Amygdala (tissue), 56 donors: Measurements from ENCODE around the gene PANX2.

ENCODE experiments used
- DNase-seq, 56 donors: peaks; one replicate each; lab custom pipeline; 2025; lab: John Stamatoyannopoulos, UW

Gene PANX2

DNA sequence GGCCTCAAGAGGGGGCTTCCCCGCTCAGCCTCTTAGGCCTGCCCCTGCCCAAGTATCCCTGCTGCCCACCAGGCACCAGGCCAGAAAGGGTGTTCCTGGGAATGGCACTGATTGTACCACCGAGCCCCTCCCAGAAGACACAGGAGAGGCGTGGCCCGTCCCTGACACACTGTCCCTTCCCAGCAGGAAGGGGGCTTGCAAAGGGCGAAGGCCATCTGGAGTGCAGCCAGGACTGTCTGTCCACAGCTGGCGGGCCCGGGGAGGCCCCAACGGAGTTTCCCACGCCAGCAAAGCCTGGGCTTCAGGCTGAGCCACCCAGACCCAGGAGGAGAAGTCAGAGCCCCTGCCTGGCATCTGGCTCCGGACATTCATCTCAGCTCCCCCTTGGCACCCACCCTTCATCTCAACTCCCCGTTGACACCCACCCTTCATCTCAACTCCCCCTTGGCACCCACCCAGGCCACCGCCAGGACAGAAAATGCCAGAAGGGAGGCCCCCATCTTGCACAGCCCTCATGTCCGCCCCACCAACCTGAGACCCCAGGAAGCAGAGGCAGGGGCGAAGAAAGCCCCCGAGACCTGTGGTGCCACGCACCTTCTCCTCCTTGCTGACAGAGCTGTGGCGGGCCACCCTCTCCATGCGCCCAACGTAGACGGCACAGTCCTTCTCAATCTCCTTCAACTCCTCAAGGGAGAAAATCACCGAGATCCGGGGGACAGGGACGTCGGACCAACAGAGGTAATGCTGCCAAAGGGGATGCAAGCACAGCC lies 54.9 kb downstream of the PANX2 start:
- no peak for DNase-seq

DNA sequence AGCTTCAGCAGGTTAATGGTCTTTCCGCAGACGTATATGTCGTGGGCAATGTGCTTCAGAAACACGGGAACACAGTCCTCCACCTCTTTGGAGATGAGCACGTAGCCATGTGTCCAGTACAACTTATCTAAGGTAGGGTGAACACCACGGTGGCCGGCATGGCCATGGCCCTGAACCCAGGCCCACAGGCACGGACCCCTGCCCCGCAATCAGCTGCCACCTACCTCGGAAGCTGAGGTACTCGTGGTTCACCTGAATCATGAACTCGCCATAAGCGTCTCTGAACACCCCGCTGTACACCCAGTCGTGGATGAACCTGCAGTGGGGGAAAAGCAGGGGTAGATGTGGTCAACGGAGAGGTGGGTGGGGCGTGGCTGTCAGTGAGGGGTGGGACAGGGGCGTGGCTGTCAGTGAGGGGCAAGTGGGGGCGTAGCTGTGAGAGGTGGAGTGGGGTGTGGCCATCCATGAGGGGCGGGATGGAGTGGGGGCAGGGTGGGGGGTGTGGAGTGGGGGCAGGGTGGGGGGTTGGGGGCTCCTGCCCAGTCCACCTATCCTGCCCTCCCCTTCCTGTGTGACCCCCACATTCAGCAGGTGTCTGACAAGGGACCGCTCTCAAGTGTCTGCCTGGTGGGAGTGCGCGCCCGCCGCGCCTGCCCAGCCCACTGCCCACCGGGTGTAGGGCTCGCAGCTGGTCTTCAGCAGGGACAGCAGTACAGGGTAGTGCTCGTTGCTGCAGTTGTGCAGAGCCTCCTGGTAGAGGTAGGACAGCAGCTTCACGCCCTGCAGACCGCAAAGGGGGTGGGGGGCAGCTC lies 55.7 kb downstream of the PANX2 start:
- DNase-seq = no peak

DNA sequence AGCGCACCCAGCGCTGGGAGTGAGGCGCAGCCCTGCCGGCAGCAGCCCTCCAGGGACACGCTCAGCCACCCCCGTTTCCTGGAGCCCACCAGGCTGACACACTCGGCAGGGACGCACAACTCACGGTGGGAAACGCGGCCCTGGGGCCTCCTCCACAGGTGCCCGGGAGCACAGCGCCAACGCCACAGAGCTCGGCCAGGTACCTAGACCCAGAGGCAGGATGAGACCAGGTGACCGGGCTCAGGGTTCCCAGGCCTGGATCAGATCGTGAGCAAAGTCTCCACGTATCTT lies 56.3 kb downstream of the PANX2 start:
- DNase-seq = no peak

DNA sequence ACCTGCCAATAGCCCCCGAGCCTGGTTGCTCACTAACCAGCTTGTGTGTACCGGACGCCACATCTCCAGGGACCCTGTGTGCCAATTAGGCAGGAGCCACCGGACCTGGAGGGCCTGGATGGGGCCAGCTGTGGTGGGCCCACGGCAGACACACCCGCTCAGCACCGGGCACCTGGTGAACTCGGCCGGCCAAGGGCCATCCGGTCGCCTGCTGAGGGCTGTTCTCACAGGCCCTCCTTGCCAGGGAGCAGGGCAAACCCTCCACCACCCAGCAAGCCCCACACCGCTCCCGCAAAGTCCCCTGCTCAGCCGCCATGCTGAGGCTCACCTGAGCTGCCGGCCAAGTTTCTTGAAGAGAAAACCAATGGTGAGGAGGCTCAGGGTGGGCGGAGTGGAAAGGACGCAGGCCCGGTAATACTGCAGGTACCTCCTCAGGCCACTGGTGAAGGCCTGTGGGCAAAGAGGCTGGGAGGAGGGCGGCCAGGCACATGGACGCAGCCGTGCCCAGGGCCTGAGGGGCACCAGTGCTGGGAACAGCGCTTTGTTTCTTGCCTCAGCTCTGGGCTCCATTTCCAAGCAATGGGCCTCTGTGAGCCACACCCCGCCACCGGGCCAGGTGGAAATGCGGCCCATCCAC lies 57.2 kb downstream of the PANX2 start:
- DNase-seq = no peak

DNA sequence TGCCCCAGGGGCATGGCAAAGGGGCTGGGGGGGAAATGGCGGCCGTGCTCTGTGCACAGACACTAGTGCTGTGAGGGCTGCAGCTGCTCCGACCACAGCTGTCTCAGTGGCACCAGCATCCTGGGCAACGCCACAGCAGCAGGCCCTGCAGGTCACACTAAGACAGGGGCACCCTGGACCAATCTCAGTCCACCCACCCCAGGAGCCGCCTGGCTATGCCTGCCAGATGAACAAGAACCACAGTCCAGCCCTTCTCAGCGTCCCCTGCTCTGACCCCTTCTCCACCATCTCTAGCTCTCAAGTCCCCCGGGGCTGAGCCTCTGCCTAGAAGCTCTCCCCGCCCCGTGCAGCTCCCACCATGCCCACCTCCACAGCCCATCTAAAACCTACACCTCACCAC lies 57.8 kb downstream of the PANX2 start:
- DNase-seq = no peak

DNA sequence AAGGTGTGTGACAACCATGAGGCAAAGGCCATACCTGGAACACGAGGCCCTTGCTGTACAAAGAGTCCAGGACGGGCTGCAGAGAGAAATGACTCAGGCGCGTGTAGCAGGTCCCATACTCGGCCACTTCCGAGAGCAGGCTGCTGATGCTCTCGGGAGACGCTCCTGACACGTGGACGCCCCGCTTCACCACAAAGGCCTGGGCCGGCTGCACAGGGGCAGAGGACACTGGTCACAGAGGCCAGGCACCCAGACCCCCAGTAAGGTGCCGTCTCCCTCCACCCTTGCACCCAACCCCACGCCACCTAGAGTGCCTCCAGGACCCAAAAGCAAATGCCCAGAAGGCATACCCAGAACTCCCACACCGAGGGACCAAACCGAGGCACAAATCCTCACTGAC lies 58.8 kb downstream of the PANX2 start:
- no peak for DNase-seq
